NCI-H748 treated with DMSO at 0.1 percent for 48 hours (cell line): ENCODE results near the gene PCDHB12.
A peak's percentile ranks its signal among the peaks of the same experiment; 100 is the strongest.
"Not testable (repeated sequence)": the region's sequence is repeated elsewhere in the genome, so short reads cannot be mapped to it uniquely, and the experiment has no call there.

Experiments
- DNase-seq: peaks from one replicate; lab custom pipeline; 2025; lab: John Stamatoyannopoulos, UW

The PCDHB12 gene

DNA sequence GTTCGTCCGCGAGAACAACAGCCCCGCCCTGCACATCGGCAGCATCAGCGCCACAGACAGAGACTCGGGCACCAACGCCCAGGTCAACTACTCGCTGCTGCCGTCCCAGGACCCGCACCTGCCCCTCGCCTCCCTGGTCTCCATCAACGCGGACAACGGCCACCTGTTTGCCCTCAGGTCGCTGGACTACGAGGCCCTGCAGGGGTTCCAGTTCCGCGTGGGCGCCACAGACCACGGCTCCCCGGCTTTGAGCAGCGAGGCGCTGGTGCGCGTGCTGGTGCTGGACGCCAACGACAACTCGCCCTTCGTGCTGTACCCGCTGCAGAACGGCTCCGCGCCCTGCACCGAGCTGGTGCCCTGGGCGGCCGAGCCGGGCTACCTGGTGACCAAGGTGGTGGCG is 1.8 kb downstream of the PCDHB12 start:
- DNase-seq = not testable (repeated sequence)

DNA sequence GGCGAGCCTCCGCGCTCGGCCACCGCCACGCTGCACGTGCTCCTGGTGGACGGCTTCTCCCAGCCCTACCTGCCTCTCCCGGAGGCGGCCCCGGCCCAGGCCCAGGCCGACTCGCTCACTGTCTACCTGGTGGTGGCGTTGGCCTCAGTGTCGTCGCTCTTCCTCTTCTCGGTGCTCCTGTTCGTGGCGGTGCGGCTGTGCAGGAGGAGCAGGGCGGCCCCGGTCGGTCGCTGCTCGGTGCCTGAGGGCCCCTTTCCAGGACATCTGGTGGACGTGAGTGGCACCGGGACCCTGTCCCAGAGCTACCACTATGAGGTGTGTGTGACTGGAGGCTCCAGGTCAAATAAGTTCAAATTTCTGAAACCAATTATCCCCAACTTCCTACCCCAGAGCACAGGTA is 2.3 kb downstream of the PCDHB12 start:
- not testable (repeated sequence) for DNase-seq

DNA sequence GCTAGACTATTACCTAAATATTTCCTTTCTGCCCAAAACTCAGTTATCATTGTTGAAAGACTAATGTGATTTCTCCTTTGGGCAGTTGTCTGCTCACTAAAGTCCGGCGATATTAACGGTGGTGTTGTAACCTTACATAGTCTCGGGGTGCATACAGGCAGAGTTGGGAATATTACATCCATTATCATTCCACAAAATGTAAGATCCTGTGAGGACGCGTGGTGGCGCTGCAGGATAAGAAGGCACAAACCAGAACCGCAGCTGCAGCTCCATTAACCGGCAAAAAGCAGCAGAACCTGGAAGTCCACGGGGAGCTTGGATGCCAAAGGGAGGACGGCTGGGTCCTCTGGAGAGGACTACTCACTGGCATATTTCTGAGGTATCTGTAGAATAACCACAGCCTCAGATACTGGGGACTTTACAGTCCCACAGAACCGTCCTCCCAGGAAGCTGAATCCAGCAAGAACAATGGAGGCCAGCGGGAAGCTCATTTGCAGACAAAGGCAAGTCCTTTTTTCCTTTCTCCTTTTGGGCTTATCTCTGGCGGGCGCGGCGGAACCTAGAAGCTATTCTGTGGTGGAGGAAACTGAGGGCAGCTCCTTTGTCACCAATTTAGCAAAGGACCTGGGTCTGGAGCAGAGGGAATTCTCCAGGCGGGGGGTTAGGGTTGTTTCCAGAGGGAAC is 5.3 kb downstream of the PCDHB12 start, which contains the start of gene PCDHB13:
PCDHB13 (plus strand) TSS at position 264 of the 684 bp plus-strand sequence; CDS start at position 469, 205 bp downstream.
- DNase-seq = peak; percentile 15

DNA sequence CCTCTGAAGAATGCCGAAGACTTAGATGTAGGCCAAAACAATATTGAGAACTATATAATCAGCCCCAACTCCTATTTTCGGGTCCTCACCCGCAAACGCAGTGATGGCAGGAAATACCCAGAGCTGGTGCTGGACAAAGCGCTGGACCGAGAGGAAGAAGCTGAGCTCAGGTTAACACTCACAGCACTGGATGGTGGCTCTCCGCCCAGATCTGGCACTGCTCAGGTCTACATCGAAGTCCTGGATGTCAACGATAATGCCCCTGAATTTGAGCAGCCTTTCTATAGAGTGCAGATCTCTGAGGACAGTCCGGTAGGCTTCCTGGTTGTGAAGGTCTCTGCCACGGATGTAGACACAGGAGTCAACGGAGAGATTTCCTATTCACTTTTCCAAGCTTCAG is 6.1 kb downstream of the PCDHB12 start:
- not testable (repeated sequence) for DNase-seq

DNA sequence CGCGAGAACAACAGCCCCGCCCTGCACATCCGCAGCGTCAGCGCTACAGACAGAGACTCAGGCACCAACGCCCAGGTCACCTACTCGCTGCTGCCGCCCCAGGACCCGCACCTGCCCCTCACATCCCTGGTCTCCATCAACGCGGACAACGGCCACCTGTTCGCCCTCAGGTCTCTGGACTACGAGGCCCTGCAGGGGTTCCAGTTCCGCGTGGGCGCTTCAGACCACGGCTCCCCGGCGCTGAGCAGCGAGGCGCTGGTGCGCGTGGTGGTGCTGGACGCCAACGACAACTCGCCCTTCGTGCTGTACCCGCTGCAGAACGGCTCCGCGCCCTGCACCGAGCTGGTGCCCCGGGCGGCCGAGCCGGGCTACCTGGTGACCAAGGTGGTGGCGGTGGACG is 7.0 kb downstream of the PCDHB12 start:
- not testable (repeated sequence) for DNase-seq

DNA sequence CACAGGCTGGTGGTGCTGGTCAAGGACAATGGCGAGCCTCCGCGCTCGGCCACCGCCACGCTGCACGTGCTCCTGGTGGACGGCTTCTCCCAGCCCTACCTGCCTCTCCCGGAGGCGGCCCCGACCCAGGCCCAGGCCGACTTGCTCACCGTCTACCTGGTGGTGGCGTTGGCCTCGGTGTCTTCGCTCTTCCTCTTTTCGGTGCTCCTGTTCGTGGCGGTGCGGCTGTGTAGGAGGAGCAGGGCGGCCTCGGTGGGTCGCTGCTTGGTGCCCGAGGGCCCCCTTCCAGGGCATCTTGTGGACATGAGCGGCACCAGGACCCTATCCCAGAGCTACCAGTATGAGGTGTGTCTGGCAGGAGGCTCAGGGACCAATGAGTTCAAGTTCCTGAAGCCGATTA is 7.5 kb downstream of the PCDHB12 start:
- not testable (repeated sequence) for DNase-seq

DNA sequence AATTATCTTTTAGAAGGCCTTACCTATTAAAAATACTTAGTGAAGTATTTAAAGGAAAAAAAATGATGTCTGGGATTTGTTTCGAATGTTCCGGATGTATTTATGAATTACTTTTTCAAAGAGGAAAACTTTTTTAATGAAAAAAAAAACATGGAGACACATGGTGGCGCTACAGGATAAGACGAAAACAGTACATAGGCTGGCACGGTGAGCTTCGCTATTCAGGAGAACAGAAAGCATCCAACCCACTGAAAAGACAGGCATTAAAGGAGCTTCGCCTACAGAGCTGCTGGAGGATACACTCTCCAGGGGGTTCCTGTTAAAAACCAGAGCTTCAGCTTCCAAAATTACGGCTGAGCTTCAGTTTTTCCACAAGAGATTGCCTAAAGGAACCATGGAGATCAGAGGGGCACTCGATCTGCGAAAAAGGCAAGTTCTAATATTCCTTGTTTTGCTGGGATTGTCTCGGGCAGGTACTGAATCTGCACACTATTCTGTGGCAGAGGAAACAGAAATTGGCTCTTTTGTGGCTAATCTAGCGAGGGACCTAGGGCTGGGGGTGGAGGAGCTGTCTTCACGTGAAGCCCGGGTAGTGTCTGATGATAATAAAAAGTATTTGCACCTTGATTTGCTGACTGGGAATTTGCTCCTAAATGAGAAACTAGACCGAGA is 14.7 kb downstream of the PCDHB12 start, which contains the start of gene PCDHB14:
PCDHB14 (plus strand) TSS at position 232 of the 672 bp plus-strand sequence; CDS start at position 395, 163 bp downstream.
- peak; percentile 82 for DNase-seq

DNA sequence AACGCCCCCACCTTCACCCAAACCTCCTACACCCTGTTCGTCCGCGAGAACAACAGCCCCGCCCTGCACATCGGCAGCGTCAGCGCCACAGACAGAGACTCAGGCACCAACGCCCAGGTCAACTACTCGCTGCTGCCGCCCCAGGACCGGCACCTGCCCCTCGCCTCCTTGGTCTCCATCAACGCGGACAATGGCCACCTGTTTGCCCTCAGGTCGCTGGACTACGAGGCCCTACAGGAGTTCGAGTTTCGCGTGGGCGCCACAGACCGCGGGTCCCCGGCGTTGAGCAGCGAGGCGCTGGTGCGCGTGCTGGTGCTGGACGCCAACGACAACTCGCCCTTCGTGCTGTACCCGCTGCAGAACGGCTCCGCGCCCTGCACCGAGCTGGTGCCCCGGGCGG is 16.3 kb downstream of the PCDHB12 start:
- not testable (repeated sequence) for DNase-seq

DNA sequence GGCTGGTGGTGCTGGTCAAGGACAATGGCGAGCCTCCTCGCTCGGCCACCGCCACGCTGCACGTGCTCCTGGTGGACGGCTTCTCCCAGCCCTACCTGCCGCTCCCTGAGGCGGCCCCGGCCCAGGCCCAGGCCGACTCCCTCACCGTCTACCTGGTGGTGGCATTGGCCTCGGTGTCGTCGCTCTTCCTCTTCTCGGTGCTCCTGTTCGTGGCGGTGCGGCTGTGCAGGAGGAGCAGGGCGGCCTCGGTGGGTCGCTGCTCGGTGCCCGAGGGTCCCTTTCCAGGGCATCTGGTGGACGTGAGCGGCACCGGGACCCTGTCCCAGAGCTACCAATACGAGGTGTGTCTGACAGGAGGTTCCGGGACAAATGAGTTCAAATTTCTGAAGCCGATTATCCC is 16.9 kb downstream of the PCDHB12 start:
- not testable (repeated sequence) for DNase-seq

DNA sequence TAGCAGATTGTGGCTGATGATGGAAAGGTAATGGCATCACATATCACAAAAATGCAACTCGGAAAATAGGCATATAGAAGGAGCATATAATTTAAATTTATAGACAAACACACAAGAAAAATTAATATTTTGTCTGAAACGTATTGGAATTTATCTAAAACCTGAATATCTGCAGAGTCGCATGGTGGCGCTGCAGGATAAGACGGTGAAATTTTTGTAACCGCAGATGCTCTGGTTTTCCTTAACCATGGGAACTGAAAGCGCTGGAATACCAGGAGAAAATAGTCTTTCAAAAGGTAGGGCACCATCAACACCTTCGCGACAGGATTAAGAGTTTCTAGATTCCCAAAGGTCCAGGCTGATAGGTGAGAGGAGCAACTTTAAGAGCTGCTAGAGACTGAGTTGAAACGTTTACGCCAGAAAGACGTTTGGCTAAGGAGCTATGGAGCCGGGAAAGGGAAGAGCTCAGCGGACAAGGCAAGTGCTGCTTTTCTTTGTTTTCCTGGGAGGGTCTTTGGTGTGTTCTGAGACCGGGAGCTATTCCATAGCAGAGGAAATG is 25.7 kb downstream of the PCDHB12 start:
- peak; percentile 62 for DNase-seq

DNA sequence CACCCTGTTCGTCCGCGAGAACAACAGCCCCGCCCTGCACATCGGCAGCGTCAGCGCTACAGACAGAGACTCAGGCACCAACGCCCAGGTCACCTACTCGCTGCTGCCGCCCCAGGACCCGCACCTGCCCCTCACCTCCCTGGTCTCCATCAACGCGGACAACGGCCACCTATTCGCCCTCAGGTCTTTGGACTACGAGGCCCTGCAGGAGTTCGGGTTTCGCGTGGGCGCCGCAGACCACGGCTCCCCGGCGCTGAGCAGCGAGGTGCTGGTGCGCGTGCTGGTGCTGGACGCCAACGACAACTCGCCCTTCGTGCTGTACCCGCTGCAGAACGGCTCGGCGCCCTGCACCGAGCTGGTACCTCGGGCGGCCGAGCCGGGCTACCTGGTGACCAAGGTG is 27.4 kb downstream of the PCDHB12 start:
- DNase-seq = not testable (repeated sequence)

DNA sequence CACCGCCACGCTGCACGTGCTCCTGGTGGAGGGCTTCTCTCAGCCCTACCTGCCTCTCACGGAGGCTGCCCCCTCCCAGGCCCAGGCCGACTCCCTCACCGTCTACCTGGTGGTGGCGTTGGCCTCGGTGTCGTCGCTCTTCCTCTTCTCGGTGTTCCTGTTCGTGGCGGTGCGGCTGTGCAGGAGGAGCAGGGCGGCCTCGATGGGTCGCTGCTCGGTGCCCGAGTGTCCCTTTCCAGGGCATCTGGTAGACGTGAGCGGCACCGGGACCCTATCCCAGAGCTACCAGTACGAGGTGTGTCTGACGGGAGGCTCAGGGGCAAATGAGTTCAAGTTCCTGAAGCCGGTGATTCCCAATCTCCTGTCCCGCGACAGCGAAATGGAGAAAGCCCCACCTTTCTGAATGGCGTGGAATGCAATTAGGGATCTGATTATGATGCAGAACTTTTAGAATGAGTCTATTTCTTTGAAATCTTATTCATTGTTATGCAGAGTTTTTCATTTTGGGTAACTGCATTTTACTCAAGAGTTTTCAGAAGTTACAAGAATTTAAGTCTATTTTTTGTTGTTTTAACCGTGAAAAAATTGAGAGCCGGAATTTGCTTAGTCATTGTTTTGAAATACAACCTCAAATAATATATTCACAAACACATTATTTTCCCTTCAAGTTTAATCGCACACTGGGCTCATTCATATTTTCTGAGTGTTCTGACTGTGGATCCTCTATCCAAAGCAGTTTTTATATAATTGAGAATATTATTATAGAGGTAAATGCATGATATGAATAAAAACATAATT is 28.2 kb downstream of the PCDHB12 start:
- DNase-seq = no peak

DNA sequence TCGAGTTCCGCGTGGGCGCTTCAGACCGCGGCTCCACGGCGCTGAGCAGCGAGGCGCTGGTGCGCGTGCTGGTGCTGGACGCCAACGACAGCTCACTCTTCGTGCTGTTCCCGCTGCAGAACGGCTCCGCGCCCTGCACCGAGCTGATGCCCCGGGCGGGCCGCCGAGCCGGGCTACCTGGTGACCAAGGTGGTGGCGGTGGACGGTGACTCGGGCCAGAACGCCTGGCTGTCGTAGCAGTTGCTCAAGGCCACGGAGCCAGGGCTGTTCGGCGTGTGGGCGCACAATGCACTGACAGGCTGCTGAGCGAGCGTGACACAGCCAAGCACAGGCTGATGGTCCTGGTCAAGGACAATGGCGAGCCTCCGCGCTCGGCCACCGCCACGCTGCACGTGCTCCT is 33.0 kb downstream of the PCDHB12 start:
- no peak for DNase-seq

DNA sequence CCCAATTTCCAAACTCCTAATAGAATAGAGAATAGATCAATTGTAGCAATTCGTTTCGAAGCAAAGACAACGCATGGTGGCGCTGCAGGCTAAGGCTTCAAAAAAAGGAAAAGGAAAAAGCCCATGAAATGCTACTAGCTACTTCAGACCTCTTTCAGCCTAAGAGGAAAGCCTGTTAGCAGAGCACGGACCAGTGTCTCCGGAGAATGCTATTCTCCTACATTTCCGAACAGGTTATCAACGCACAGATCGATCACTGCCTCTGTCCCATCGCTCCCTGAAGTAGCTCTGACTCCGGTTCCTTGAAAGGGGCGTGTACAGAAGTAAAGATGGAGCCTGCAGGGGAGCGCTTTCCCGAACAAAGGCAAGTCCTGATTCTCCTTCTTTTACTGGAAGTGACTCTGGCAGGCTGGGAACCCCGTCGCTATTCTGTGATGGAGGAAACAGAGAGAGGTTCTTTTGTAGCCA is 36.8 kb downstream of the PCDHB12 start, which contains the start of gene PCDHB15:
PCDHB15 (plus strand) TSS at position 146 of the 468 bp plus-strand sequence; CDS start at position 330, 184 bp downstream.
- DNase-seq = peak; percentile 68

DNA sequence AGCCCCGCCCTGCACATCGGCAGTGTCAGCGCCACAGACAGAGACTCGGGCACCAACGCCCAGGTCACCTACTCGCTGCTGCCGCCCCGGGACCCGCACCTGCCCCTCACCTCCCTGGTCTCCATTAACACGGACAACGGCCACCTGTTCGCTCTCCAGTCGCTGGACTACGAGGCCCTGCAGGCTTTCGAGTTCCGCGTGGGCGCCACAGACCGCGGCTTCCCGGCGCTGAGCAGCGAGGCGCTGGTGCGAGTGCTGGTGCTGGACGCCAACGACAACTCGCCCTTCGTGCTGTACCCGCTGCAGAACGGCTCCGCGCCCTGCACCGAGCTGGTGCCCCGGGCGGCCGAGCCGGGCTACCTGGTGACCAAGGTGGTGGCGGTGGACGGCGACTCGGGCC is 38.5 kb downstream of the PCDHB12 start:
- DNase-seq = not testable (repeated sequence)

DNA sequence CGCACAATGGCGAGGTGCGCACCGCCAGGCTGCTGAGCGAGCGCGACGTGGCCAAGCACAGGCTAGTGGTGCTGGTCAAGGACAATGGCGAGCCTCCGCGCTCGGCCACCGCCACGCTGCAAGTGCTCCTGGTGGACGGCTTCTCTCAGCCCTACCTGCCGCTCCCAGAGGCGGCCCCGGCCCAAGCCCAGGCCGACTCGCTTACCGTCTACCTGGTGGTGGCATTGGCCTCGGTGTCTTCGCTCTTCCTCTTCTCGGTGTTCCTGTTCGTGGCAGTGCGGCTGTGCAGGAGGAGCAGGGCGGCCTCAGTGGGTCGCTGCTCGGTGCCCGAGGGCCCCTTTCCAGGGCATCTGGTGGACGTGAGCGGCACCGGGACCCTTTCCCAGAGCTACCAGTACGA is 38.9 kb downstream of the PCDHB12 start:
- not testable (repeated sequence) for DNase-seq

DNA sequence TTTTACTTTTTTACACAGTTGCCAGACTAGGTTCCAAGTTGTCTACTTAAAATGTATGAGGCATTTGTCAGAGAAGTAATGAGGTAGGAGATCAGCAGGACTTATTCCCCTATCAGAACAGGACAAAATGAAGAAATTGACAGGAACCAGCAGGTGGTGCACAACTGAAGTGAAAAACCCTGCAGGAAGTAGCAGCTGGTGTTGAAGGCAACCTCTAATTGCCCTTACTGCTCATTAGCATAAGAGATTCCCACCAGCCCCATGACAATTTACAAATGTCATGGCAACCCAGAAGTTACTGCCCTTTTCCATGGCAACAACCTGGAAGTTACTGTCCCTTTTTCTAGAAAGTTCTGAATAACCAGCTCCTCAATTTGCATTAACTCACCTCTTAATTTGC is 42.1 kb downstream of the PCDHB12 start:
- DNase-seq = no peak

DNA sequence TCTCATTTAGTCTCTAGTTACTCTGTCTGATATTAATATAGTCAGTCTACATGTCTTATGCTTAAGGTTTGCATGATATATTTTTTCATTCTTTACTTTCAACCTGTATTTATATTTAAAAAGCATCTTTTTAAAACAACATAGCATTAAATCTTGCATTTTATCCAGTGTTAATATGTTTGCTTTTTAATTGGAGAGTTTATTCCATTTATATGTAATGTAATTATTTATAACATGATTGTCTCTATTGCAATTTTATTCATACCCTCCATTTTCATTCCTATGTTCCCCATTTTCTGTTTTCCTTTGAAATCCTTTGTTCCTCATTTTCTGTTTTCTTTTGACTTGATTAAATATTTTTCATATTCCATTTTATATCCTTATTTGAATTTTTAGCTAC is 49.9 kb downstream of the PCDHB12 start:
- no peak for DNase-seq

DNA sequence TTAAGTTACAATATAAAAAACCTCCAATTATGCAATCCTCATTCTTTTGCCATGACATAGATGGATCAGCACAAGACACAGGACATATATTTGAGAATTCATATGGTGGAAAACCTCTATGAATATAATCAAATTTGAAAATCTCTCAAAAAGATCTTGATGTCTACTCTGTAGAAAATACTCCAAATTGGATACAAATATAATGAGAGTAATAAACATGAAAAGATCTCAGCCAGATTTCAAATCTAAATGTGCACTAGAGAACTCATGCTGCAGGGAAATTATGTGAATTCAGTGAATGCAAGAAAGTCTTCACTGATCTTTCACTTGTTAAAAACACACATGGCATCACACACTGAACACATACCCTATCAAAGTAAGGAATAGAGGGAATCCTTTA is 50.4 kb downstream of the PCDHB12 start:
- DNase-seq = no peak

DNA sequence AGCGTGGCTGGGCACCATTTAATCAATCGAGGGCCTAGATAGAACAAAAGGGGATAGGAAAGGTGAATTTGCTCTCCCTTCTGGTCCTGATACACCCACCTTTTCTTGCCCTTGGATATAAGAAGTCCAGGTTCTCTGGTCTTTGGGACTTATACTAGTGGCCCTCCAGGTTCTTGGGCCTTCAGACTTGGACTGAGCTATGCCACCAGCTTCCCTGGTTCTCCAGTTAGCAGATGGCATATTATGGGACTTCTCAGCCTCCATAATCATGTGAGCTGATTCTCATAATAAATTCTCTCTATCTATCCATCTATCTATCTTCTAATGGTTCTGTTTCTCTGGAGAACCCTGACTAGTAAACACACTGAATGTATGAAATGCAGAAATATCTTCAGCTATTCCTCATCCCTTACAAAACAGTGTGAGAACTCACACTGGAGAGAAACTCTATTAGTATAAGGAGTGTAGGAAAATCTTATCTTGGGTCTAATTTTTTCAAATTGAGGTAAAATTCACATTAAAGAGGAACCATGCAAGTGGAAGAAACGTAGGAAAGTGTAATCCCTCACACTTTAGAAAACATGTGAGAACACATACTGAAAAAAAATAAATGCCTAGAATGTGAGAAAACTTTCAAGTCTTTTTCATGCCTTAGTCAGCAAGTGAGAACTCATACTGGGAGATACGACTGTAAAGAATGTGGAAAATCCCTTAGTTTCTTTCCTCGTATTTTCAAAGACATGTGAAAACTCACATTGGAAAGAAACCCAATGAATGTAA is 52.1 kb downstream of the PCDHB12 start:
- no peak for DNase-seq

DNA sequence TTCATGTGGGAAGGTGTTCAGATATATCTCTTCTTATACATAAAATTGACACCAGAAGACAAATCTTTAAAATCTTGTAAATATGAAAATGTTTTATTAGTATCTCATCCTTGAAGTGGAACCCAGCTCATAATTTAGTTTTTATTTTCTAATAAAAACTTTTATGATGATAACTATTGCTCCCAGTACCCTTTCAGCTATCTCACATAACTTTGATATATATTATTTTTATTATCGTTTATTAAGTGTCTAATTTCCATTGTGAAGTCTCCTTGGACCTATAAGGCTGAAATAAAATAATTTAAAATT is 52.7 kb downstream of the PCDHB12 start:
- DNase-seq = no peak
